Stimulated activated CD8-positive, alpha-beta memory T cell treated with anti-CD3 and anti-CD28 coated beads, Interleukin-2, amount 100 ng/mL, for 1 hour (primary cell): Measurements from ENCODE around the gene SLC30A4.
"Not testable (repeated sequence)": the region's sequence is repeated elsewhere in the genome, so short reads cannot be mapped to it uniquely, and the experiment has no call there.

Experiments
- DNase-seq, 2 donors: peaks; one replicate each; pipeline ENCODE4 v3.0.0-alpha.2; 2020; ENCODE audit warnings: low read depth in 2 of 2

The SLC30A4 gene, protein sequence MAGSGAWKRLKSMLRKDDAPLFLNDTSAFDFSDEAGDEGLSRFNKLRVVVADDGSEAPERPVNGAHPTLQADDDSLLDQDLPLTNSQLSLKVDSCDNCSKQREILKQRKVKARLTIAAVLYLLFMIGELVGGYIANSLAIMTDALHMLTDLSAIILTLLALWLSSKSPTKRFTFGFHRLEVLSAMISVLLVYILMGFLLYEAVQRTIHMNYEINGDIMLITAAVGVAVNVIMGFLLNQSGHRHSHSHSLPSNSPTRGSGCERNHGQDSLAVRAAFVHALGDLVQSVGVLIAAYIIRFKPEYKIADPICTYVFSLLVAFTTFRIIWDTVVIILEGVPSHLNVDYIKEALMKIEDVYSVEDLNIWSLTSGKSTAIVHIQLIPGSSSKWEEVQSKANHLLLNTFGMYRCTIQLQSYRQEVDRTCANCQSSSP

DNA sequence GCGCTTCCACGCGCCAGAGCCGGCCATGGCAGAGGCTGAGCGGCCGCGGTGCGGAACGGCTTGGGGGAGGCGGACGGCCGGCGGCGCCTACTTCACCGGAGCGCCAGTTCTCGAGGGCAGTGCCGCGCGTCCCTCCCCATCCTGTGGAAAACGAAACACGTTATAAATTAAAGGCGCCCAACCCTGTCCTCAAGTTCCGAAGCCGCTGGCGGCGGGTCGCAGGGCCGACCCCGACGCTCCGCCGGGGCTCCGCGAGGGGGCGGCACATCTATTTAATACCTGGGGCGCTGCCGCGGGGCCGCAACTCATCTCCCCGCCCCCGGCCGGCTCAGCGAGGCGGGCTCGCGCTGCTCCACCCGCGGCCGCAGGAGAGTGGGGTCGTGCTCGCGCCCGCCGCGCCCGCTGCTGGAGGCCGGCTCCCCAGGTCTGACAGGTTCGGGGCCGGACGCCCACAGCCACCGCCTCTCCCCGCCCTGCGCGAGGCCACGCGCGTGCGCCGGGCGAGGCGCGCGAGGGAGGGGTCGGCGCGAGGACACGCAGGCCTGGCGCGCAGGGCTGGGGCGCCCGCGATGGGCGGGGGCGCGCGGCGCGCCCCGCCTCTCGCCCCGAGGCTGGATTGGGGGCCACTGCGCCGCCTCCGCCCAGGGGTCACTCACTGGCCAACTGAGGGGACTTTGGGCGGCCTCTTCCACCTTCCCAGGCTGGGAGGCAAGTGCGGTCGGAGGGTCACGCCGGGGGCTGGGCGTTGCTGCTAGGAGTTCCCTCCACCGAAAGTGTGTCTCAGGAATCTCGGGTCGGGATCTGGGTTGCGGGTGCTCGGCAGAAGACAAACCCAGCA, at the start of gene SLC30A4:
Gene SLC30A4 (minus strand): TSS at position 428 of the 838 bp plus-strand sequence. CDS start 401 bp downstream, at position 27.
- DNase-seq = peak; percentile 36 to 38

DNA sequence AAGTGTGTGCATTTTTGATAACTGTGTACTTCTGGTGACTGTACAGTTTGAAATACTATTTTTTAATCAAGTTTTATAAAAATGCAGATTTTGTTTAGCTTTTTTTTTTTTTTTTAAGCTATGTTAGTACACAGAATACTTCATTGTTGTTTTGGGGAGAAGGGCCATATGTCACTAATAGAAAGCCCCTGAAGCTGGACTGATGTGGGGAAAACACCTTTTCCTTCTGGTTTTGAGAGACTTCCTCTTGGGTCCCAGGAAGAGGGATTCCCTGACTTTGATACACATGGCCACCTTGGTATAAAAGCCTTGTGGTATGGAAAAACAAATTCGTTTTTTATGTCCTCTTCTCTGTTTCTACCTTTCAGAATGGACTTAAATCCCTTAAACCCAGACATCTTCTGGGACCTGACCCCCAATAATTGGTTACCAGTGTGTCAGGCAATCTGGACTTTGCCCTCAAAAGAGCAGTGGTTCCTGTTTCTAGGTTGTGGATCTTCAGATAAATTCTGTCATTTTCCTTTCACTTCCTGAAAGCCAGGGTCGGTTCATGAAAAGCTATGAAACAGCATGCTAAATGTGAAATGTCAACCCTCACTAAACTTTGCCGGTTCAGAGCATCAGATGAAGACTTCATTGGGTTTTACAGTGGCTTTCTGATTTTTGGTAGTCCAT, 33.5 kb upstream of the SLC30A4 start:
- DNase-seq = no peak

DNA sequence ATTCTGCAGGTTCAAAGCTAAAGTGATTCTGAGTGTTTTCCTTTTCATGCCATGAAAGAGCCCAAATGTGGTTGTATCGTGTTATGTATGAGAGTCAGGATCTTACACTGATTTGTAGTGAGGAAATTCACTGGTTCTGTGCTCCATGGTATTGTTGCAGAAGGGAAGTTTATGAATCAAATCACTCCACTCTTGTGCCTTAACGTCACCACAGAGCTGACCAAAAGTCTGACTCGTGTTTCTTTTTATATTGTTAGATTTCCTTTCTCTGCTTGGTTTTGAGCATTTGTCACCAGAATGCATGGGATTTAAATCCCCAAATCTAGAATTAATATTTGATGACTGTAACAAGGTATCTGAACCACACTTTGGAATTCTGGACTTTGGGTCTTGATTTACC, 29.1 kb upstream of the SLC30A4 start:
- no peak for DNase-seq

DNA sequence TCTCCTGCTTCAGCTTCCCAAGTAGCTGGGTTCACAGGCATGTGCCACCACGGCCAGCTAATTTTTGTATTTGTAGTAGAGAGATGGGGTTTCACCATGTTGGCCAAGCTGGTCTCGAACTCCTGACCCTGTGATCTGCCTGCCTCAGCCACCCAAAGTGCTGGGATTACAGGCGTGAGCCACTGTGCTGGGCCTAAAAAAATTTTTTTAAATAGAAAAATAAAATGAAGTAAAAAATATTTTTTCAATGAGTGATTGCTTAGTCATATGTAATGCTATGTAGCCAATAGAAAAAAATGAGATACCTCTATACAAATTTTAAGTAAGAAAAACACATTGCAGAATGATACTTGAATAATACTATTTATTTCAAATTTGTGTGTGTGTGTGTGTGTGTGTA, 27.9 kb upstream of the SLC30A4 start:
- no peak for DNase-seq

DNA sequence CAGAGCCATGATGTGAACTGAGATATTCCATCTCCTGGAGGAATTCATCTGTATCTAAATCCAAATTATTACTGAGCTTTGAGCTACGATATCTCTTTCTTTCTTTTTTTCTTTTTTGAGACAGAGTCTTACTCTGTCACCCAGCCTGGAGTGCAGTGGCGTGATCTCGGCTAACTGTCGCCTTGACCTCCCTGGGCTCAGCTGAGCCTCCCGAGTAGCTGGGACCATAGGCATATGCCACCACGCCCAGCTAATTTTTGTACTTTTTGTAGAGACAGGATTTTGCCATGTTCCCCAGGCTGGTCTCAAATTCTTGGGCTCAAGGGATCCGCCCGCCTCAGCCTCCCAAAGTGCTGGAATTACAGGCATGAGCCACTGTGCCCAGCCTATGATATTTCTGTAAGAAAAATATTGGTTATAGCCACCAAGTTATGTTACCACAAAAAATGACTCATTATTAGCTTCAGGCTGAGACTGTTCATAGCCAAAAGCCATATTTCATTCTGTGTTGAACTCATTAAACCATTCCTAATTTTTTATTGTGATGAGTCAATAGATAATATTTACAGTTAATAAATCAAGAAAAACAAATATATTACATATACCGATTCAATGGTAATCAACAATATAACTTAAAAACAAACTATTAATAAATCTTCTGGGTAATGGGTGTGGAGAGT, 27.1 kb upstream of the SLC30A4 start:
- no peak for DNase-seq

DNA sequence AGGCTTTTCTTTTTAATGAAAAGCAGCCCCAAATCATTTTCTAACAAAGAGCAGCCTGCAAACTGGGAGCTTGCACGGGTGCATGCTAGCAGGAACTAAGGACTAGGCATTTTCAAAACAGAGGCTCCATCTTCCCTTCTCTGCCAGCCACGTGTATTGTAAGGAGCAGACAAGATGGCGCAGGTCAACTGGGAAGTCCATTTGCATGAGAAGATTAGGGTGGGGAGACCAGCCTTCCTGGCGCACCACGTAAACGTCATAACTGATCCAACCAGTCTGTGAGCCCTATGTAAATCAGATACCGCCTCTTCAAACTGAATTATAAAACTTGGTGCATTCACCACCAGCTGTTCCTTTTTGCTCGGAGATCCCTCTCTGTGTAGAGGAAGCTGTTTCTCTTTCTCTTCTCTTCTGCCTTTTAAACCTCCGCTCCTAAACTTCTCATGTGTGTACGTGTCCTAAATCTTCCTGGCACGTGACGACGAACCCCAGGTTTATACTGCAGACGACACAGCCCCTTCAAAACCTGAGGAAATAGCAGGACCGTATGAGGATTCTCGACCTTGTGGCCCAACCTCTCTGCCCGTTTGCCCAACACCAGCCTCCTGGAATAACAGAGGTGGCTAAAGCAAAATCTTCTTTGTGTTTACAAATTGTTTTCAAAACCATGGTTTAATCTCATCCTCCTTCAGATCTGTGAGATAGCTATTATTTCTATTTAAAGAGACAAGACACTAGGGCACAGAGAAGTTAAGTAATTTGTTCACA, 26.4 kb upstream of the SLC30A4 start:
- DNase-seq = no peak

DNA sequence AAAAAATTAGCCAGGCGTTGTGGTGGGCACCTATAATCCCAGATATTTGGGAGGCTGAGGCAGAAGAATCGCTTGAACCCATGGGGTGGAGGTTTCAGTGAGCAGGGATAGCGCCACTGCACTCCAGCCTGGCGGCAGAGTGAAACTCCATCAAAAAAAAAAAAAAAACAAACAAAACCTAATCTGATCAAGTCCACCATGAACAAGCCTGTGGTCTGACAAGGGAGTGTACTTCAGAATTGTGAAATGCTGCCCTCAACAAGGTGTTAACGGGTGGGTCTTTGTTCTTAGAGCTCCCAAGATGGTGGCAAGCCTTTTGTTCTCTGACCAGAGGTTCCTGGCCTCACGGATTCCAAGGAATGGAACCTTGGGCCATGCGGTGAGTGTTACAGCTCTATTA, 24.2 kb upstream of the SLC30A4 start:
- DNase-seq = no peak

DNA sequence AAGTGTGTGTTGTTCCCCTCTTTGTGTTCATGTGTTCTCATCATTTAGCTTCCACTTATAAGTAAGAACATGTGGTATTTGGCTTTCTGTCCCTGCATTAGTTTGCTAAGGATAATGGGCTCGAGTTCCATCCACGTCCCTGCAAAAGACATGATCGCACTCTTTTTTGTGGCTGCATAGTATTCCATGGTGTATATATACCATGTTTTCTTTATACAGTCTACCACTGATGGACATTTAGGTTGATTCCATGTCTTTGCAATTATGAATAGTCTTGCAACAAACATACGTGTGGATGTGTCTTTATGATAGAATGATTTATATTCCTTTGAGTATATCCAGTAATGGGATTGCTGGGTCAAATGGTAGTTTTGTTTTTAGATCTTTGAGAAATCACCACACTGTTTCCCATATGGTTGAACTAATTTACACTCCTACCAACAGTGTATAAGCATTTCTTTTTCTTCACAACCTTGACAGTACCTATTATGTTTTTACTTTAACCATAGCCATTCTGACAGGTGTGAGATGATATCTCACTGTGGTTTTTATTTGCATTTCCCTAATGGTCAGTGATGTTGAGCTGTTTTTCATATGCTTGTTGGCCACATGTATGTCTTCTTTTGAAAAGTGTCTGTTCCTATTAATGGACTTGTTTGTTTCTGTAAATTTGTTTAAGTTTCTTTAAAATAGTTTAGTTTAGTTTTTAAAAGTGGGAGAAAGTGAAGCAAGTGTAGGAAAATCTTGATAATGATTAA, 21.9 kb upstream of the SLC30A4 start:
- no peak for DNase-seq

DNA sequence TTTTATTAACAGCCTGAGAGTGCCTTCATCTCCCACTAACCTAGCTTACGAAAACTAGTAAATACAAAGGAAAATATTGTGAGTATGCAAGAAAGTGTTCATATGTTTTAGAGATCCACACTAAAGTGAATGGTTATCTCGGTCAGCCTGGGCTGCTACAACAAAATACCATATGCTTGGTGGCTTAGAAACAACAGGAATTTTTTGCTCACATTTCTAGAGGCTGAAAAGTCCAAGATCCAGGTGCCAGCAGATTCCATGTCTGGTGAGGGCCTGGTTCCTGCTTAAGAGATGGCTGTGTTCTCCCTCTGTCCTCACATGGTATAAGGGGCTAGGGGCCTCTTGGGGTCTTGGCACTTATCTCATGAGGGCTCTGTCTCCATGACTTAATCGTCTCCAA, 20.5 kb upstream of the SLC30A4 start:
- DNase-seq = no peak

DNA sequence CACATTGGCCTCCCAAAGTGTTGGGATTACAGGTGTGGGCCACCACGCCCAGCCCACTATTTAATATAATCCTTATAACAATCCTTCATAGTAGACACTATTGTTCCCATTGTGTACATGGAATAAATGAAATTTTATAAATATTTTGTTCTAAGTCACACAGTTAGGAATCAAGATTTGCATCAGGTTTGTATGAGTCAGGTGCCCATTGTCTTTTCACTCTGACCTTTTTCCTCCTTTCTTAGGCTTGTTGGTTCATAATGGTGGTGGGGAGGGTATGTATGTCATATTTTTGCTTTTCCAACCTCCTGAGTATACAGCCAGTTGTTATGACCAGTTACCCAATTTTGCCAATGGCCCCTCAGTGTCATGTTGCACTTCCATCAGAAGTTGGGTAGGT, 18.0 kb upstream of the SLC30A4 start:
- no peak for DNase-seq

DNA sequence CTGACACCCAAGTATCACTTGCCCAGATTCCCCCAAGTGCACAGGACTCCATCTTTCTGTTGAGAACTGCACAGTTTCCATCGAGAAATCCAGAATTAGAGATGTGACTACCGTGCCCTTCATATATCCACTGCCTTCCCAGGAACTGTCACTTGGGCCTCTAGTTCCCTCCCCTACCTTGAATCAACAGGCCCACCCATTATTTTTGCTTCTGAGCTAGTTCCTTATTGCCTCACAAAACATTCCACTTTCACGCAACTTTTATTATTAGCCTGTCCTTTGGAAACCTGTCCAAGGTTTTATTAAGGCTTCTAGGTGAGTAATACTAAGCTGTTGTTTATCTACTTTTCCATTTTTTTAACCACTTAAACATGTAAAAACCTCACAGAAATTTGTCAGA, 17.1 kb upstream of the SLC30A4 start:
- no peak for DNase-seq

DNA sequence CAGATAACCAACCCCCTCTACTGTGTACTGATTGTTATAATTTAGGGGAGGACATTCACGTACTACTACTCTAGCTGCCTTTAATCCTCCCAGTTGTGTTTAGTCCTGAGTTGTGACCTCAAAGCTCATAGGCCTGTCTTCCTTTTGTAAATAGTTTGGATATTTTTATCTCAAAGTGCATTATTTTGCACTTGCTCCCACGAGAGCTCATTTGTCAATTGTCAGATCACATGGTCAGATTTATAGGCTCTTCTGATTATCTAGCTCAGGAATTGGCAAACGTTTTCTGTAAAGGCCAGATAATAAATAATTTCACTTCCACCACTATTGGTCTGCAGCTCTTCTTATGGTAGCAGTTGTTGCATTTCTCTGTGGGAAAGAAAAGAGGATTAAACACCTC, 14.4 kb upstream of the SLC30A4 start:
- DNase-seq = no peak

DNA sequence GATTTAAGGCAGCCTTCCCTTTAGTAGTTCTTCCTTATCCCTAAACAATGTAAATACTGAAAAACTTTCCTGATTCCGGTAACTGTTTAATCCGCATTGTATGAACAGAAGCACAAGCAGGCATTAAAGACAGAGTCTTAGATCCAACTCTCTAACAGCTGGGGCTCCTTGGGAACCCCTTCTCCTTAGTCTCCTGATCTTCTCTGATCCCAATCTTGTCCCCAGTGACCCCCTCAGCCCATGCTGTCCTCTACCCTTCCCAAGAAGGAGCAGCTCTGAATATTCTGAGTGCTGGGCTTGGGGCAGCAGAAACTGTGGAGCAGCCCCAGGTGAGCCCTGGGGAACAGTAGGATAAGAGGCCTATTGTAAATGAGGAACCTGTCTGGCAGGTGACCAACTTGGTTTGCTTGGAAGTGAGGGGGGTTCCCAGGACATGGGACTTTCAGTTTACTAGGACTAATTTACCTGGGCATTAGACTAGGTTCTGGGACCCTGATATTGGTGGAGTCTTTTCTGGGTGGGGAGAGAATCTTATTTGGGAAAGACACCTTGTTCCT, 13.0 kb upstream of the SLC30A4 start:
- DNase-seq = no peak

DNA sequence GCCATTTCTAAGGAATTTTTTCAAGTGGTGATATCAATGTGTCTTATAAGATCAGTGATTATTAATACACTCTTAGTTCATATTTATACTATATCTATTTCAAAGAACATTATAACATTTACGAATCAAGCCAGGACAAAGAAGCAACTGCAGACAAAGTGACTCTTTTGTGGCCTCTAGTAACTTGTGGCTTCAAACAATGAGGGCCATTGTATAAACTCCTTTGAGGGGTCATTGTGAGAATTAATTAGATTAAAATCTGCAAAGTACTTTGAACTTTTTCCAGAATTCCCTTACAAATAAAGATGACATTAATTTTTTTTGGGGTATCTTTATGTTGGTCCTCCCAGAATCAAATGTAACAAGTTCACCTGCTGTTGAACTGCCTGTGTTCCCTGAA, 12.3 kb upstream of the SLC30A4 start:
- DNase-seq = no peak

DNA sequence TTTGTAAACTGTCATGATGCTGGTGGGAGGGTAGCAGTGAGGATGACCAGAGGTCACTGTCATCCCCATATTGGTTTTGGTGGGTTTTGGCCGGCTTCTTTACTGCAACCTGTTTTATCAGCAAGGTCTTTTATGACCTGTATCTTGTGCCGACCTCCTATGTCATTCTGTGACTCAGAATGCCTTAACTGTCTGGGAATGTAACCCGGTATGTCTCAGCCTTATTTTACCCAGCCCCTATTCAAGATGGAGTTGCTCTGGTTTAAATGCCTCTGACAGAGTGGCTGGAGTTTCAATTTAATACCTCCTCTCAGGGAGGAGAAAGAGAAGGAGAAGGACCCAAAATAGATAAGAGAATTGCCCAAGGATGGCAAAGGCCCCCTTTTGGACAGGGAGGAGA, 10.3 kb upstream of the SLC30A4 start:
- not testable (repeated sequence) for DNase-seq

DNA sequence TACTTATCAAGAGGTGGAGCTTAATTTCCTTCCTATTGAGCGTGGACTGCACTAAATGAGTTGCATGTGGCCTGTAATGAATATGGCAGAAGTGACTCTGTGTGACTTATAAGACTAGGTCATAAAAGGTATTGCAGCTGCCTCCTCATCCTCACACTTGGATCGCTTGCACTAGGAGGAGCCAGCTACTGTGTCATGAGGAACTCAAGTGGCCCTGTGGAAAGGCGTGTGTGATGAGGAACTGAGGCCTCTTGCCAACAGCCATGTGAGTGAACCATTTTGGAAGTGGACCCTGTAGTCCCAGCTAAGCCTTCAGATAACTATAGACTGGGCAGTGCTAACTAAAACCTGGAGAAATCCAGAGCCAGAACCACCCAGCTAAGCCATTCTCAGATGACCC, 7.1 kb upstream of the SLC30A4 start:
- no peak for DNase-seq

DNA sequence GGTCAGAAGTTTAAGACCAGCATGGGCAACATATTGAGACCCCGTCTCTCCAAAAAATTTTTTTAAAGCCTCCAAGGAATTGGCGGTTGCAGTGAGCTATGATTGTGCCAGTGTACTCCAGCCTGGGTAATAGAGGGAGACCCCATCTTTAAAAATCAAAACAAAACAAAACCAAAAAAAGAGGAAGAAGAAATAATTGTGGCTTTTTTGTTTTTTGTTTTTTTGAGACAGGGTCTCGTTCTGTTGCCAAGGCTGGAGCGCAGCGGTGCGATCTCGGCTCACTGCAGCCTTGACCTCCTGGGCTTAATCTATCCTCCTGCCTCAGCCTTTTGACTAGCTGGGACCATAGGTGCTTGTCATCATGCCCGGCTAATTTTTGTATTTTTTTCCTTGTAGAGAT, 4.5 kb upstream of the SLC30A4 start:
- no peak for DNase-seq

DNA sequence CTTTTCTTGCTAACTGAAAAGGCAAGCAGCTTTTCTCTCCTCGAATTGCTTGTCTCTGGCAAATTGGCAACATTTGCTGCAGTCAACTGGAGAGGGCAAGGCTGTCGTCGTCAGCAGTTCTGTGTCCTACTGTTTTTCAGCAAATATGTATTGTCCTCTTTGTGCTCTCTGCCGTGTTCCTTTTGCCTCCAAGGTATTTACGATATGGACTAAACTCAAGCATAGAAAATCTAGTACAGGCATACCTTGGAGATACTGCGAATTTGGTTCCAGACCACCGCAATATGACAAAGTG, 558 bp upstream of the SLC30A4 start:
- no peak for DNase-seq

DNA sequence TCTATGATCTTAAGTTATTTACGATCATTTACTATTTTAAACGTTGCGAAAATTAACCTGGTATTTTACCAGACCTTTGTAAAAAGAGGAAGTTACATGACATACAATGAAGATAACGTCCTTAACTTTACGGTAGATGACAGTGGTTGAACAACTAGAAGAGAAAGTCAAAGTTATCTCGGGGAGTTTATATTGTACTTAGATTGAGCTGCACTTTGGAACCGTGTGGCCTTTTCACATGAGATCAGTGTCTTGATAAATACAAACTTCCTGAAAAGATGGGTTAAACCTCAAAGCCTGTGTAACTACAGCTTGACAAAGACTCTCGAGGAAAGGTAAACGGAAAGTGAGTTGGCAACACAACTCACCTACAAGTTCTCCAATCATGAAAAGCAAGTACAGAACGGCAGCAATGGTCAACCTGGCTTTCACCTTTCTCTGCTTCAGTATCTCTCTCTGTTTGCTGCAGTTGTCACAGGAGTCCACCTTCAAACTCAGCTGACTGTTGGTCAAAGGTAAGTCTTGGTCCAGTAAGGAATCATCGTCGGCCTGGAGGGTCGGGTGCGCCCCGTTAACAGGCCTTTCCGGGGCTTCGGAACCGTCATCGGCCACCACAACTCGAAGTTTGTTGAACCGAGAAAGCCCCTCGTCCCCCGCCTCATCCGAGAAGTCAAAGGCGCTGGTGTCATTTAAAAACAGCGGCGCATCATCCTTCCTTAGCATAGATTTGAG, 793 bp downstream of the SLC30A4 start:
- DNase-seq = no peak
